K562 (cell line): ENCODE data around the gene RBX1. TPM values are rescaled to one million over a fixed set of nuclear protein-coding genes. Genes with fewer than 3 reads are reported as not detected.

Source experiments
- CC2D1A ChIP-seq: fragments of 450-650 bp; IDR thresholded peaks from 2 replicates; pipeline ENCODE4 v1.6.1; 2017; ENCODE audit warnings: mild to moderate bottlenecking
- E2F6 ChIP-seq, 2 experiments: IDR thresholded peaks; 2 replicates each; pipeline ENCODE4 v1.6.1; 2011; ENCODE audit warnings: borderline replicate concordance in 1 of 2, control low read depth in 1 of 2, low read depth in 1 of 2, low read length in 1 of 2, mild to moderate bottlenecking in 1 of 2, mixed read lengths in 1 of 2, moderate library complexity in 1 of 2; ENCODE audit not compliant: insufficient read depth in 1 of 2, insufficient read length in 1 of 2, poor library complexity in 1 of 2, severe bottlenecking in 1 of 2; ENCODE audit errors: extremely low read depth in 1 of 2
- E4F1 ChIP-seq: fragments of 250-450 bp; sonication (Bioruptor Pico); IDR thresholded peaks from 2 replicates; pipeline ENCODE4 v1.5.0; 2021; ENCODE audit warnings: mild to moderate bottlenecking, borderline replicate concordance
- FOXA3 ChIP-seq, 2 experiments: fragments of 450-650 bp in 1 of 2; sonication (generic) in 1 of 2; formaldehyde crosslinking; IDR thresholded peaks in 1 of 2; conservative IDR thresholded peaks in 1 of 2; 2 replicates each; pipeline versions ENCODE4 v1.4.0 to v1.8.0; 2020 to 2022; ENCODE audit warnings: mild to moderate bottlenecking in 2 of 2, missing genetic modification reagents in 1 of 2
- HMG20B ChIP-seq: fragments of 250-450 bp; sonication (Bioruptor Pico); IDR thresholded peaks from 2 replicates; pipeline ENCODE4 v1.5.0; 2021; ENCODE audit warnings: mild to moderate bottlenecking
- HNRNPLL ChIP-seq: fragments of 200-400 bp; formaldehyde crosslinking; IDR thresholded peaks from 2 replicates; pipeline ENCODE4 v1.6.1; 2017; ENCODE audit warnings: low read length, low read depth, mild to moderate bottlenecking; ENCODE audit not compliant: poor library complexity, severe bottlenecking
- KDM1A ChIP-seq, 2 experiments: fragments of 450-650 bp; IDR thresholded peaks; 2 replicates each; pipeline ENCODE4 v1.6.1; 2016; ENCODE audit warnings: mild to moderate bottlenecking in 2 of 2
- MTA1 ChIP-seq: fragments of 450-650 bp; IDR thresholded peaks from 2 replicates; pipeline ENCODE4 v1.6.1; 2017; ENCODE audit warnings: borderline replicate concordance
- SMAD4 ChIP-seq: fragments of 250-450 bp; sonication (Bioruptor Pico); conservative IDR thresholded peaks from 2 replicates; pipeline ENCODE4 v1.8.0; 2021; ENCODE audit warnings: inconsistent platforms, mild to moderate bottlenecking, moderate library complexity
- ZBTB43 ChIP-seq: sonication (generic); formaldehyde crosslinking; IDR thresholded peaks from 2 replicates; pipeline ENCODE4 v1.8.0; 2023; ENCODE audit warnings: mild to moderate bottlenecking, missing genetic modification reagents
- ZBTB9 ChIP-seq: fragments of 450-650 bp; formaldehyde crosslinking; IDR thresholded peaks from 2 replicates; pipeline ENCODE4 v1.4.0; 2020; ENCODE audit warnings: mild to moderate bottlenecking, moderate library complexity
- ZC3H11A ChIP-seq: IDR thresholded peaks from 2 replicates; pipeline ENCODE4 v1.6.1; 2012; ENCODE audit warnings: low read depth, low read length, improper control_type of control experiment
- ZFX ChIP-seq: sonication (generic); formaldehyde crosslinking; IDR thresholded peaks from 2 replicates; pipeline ENCODE4 v1.8.0; 2022; ENCODE audit warnings: mild to moderate bottlenecking, missing genetic modification reagents, moderate library complexity
- ZNF449 ChIP-seq: fragments of 250-450 bp; sonication (Bioruptor Pico); IDR thresholded peaks from 2 replicates; pipeline ENCODE4 v1.8.0; 2022; ENCODE audit warnings: moderate library complexity, mild to moderate bottlenecking, inconsistent platforms
- ZNF639 ChIP-seq, 2 experiments: fragments of 200-800 bp in 1 of 2; sonication (Bioruptor generic) in 1 of 2; sonication (generic) in 1 of 2; formaldehyde crosslinking in 1 of 2; IDR thresholded peaks in 1 of 2; conservative IDR thresholded peaks in 1 of 2; 2 replicates each; pipeline versions ENCODE4 v1.5.0 to v1.6.1; 2016 to 2020; ENCODE audit warnings: missing compliant biosample characterization in 1 of 2, missing genetic modification characterization in 1 of 2, missing genetic modification reagents in 1 of 2
- ZSCAN32 ChIP-seq: fragments of 450-650 bp; formaldehyde crosslinking; IDR thresholded peaks from 2 replicates; pipeline ENCODE4 v1.4.0; 2020; ENCODE audit warnings: mild to moderate bottlenecking, moderate library complexity
- polyA plus RNA-seq, 8 experiments: library from polyadenylated mRNA; depleted of rRNA in 4 of 8; stranded (reverse) in 5 of 8; unstranded in 3 of 8; fragments of >200 nt; fragmentation: Nextera tagmentation in 2 of 8; fragmentation: Illumina TruSeq in 1 of 8; extraction: Ambion mirVana in 2 of 8; extraction: Trizol in 1 of 8; gene quantifications; 2 replicates each; pipeline versions ENCODE4 v1.2.1 to v1.2.3, GENCODE V29; 2011 to 2014; ENCODE audit warnings: inconsistent platforms in 1 of 8, missing spikeins in 1 of 8
- total RNA-seq, 7 experiments: library from RNA; depleted of rRNA in 6 of 7; stranded (reverse); fragments of >200 nt in 6 of 7; fragmentation: Illumina TruSeq in 2 of 7; extraction: Trizol in 2 of 7; gene quantifications; 2 replicates each; pipeline versions ENCODE4 v1.2.1 to v1.2.3, GENCODE V29; 2011 to 2021; ENCODE audit warnings: low replicate concordance in 1 of 7

RBX1 gene
- total and polyA plus RNA-seq, 9 of the 15 experiments (the other 6 are each of a cell fraction or from before 2014, with no cell fraction given), result 44.0 to 259 (median 67.9) TPM

GRCh38 chr22:41022470-41023298, 71.5 kb downstream of the RBX1 start (continued):
- TF ChIP-seq E2F6 (IDR thresholded peaks at IDR 0.05; ENCODE audit: borderline replicate concordance in 1 of 2, extremely low read depth in 1 of 2, insufficient read depth in 1 of 2, insufficient read length in 1 of 2, low read depth in 1 of 2, low read length in 1 of 2, poor library complexity in 1 of 2, severe bottlenecking in 1 of 2) (peak; percentile 88 to 95), CC2D1A (no peak), FOXA3 (CRISPR knock-in tag; conservative IDR thresholded peaks at IDR 0.05 in 1 of 2, IDR thresholded peaks at IDR 0.05 in 1 of 2) (no peak), ZBTB9 (no peak), E4F1 (CRISPR knock-in tag) (no peak), ZNF449 (CRISPR knock-in tag) (no peak), ZSCAN32 (CRISPR knock-in tag) (no peak), HNRNPLL (peak; percentile 59), ZNF639 (CRISPR knock-in tag; conservative IDR thresholded peaks at IDR 0.05 in 1 of 2, IDR thresholded peaks at IDR 0.05 in 1 of 2) (peak in 1 of 2 experiments; percentile 49; a peak in 1 of 4 replicates), SMAD4 (CRISPR knock-in tag) (no peak), ZBTB43 (CRISPR knock-in tag) (no peak), ZC3H11A (no peak), ZFX (CRISPR knock-in tag) (peak; percentile 75), HMG20B (CRISPR knock-in tag) (no peak), KDM1A (IDR thresholded peaks at IDR 0.05) (peak; percentile 45 to 54; a peak in 2 of 4 replicates), MTA1 (0 out of 2 replicates have a peak, but pooled peaks have one; percentile 36)
